ENCODE measurements around the gene SLC39A1.

SLC39A1 gene

GRCh38 chr1:153973525-153973924 lies 10.2 kb upstream of the SLC39A1 start:
- no peak for DNase-seq

GRCh38 chr1:153973071-153973470 lies 9.7 kb upstream of the SLC39A1 start:
- DNase-seq = no peak

- no peak for DNase-seq
Observed at GRCh38 chr1:153970346-153970745, 7.0 kb upstream of the SLC39A1 start.

GRCh38 chr1:153968972-153969371 lies 5.6 kb upstream of the SLC39A1 start:
- DNase-seq = no peak

GRCh38 chr1:153968408-153968807 lies 5.1 kb upstream of the SLC39A1 start:
- DNase-seq = no peak

- no peak for DNase-seq
Observed at GRCh38 chr1:153968000-153968363, 4.6 kb upstream of the SLC39A1 start.

GRCh38 chr1:153967107-153967999 lies 4.0 kb upstream of the SLC39A1 start, which contains the start of gene CREB3L4:
CREB3L4 (plus strand) TSS chr1:153967902; CDS start chr1:153968526, 624 bp downstream.
- peak; percentile 79 to 96 for DNase-seq

- no peak for DNase-seq
Observed at GRCh38 chr1:153963850-153964331, 554 bp upstream of the SLC39A1 start.

- DNase-seq = peak in 1 of 2 donors; percentile 42
Observed at GRCh38 chr1:153962088-153963029, 978 bp downstream of the SLC39A1 start.

GRCh38 chr1:153961421-153961820 lies 1.9 kb downstream of the SLC39A1 start:
- DNase-seq = no peak

GRCh38 chr1:153960206-153960605 lies 3.1 kb downstream of the SLC39A1 start:
- DNase-seq = no peak

- DNase-seq = no peak
Observed at GRCh38 chr1:153959454-153959853, 3.9 kb downstream of the SLC39A1 start.

- no peak for DNase-seq
Observed at GRCh38 chr1:153958961-153959260, 4.4 kb downstream of the SLC39A1 start.

- peak; percentile 85 to 99 for DNase-seq
Observed at GRCh38 chr1:153958111-153958960, 5.0 kb downstream of the SLC39A1 start, which contains the start of gene CRTC2. CRTC2 (minus strand) TSS chr1:153958612; CDS start chr1:153958497, 115 bp downstream.

GRCh38 chr1:153957744-153958110 lies 5.6 kb downstream of the SLC39A1 start:
- DNase-seq = peak in 1 of 2 donors; percentile 53

- no peak for DNase-seq
Observed at GRCh38 chr1:153956997-153957715, 6.2 kb downstream of the SLC39A1 start.

GRCh38 chr1:153954826-153955225 lies 8.5 kb downstream of the SLC39A1 start:
- no peak for DNase-seq

GRCh38 chr1:153953859-153954365 lies 9.4 kb downstream of the SLC39A1 start:
- no peak for DNase-seq

- DNase-seq = no peak
Observed at GRCh38 chr1:153951801-153952200, 11.5 kb downstream of the SLC39A1 start.

- DNase-seq = no peak
Observed at GRCh38 chr1:153951183-153951582, 12.2 kb downstream of the SLC39A1 start.

- peak; percentile 68 to 79 for DNase-seq
Observed at GRCh38 chr1:153946622-153947241, 16.6 kb downstream of the SLC39A1 start, which contains the start of gene DENND4B. DENND4B (minus strand) TSS chr1:153946718; CDS start chr1:153944374, 2,344 bp downstream.

Measured in bone marrow (tissue), 2 donors.